Measurements from ENCODE around the gene FAM135A.
"Not testable (repeated sequence)": the region's sequence is repeated elsewhere in the genome, so short reads cannot be mapped to it uniquely, and the experiment has no call there.

FAM135A gene

GRCh38 chr6:70575899-70576495, 162.7 kb downstream of the FAM135A start:
- Histone ChIP-seq H3K27me3 (ENCODE audit: control insufficient read depth, insufficient read depth, low read length) (no peaks in the 10 kb centered on the region), H3K36me3 (ENCODE audit: control insufficient read depth, insufficient read depth, low read length) (no peaks in the 10 kb centered on the region), H3K9ac (ENCODE audit: low read length) (no peak overlapping the region), H3K4me3 (ENCODE audit: low read length) (no peak overlapping the region), H3K4me1 (ENCODE audit: control insufficient read depth, insufficient read depth, low read length) (no peaks in the 10 kb centered on the region), H3K27ac (ENCODE audit: low read depth, low read length) (no peak overlapping the region)

GRCh38 chr6:70586114-70586513, 172.8 kb downstream of the FAM135A start:
- no peak overlapping the region for H3K27ac ChIP-seq (ENCODE audit: low read depth, low read length)
- H3K4me1 ChIP-seq (ENCODE audit: control insufficient read depth, insufficient read depth, low read length): no peaks in the 10 kb centered on the region
- H3K9ac ChIP-seq (ENCODE audit: low read length): no peak overlapping the region
- H3K36me3 ChIP-seq (ENCODE audit: control insufficient read depth, insufficient read depth, low read length): peaks cover 6% of the 10 kb centered on the region
- no peaks in the 10 kb centered on the region for H3K27me3 ChIP-seq (ENCODE audit: control insufficient read depth, insufficient read depth, low read length)
- no peak overlapping the region for H3K4me3 ChIP-seq (ENCODE audit: low read length)

- no peak overlapping the region for H3K4me3 ChIP-seq (ENCODE audit: low read length)
- H3K9ac ChIP-seq (ENCODE audit: low read length): no peak overlapping the region
- H3K36me3 ChIP-seq (ENCODE audit: control insufficient read depth, insufficient read depth, low read length): peaks cover 2% of the 10 kb centered on the region
- no peaks in the 10 kb centered on the region for H3K4me1 ChIP-seq (ENCODE audit: control insufficient read depth, insufficient read depth, low read length)
- H3K27me3 ChIP-seq (ENCODE audit: control insufficient read depth, insufficient read depth, low read length): no peaks in the 10 kb centered on the region
- H3K27ac ChIP-seq (ENCODE audit: low read depth, low read length): no peak overlapping the region
Measured at GRCh38 chr6:70590400-70590799, 177.1 kb downstream of the FAM135A start.

GRCh38 chr6:70592391-70593117, 179.2 kb downstream of the FAM135A start:
- Histone ChIP-seq H3K36me3 (ENCODE audit: control insufficient read depth, insufficient read depth, low read length) (no peaks in the 10 kb centered on the region), H3K4me3 (ENCODE audit: low read length) (no peak overlapping the region), H3K4me1 (ENCODE audit: control insufficient read depth, insufficient read depth, low read length) (no peaks in the 10 kb centered on the region), H3K9ac (ENCODE audit: low read length) (no peak overlapping the region), H3K27ac (ENCODE audit: low read depth, low read length) (no peak overlapping the region), H3K27me3 (ENCODE audit: control insufficient read depth, insufficient read depth, low read length) (no peaks in the 10 kb centered on the region)

- Histone ChIP-seq H3K27me3 (ENCODE audit: control insufficient read depth, insufficient read depth, low read length) (no peaks in the 10 kb centered on the region), H3K36me3 (ENCODE audit: control insufficient read depth, insufficient read depth, low read length) (no peaks in the 10 kb centered on the region), H3K27ac (ENCODE audit: low read depth, low read length) (no peak overlapping the region), H3K4me3 (ENCODE audit: low read length) (no peak overlapping the region), H3K9ac (ENCODE audit: low read length) (no peak overlapping the region), H3K4me1 (ENCODE audit: control insufficient read depth, insufficient read depth, low read length) (no peaks in the 10 kb centered on the region)
Measured at GRCh38 chr6:70593118-70593486, 179.8 kb downstream of the FAM135A start.

GRCh38 chr6:70599187-70599586, 185.9 kb downstream of the FAM135A start:
- Histone ChIP-seq H3K4me1 (ENCODE audit: control insufficient read depth, insufficient read depth, low read length) (no peaks in the 10 kb centered on the region), H3K9ac (ENCODE audit: low read length) (no peak overlapping the region), H3K27ac (ENCODE audit: low read depth, low read length) (no peak overlapping the region), H3K4me3 (ENCODE audit: low read length) (no peak overlapping the region), H3K27me3 (ENCODE audit: control insufficient read depth, insufficient read depth, low read length) (no peaks in the 10 kb centered on the region), H3K36me3 (ENCODE audit: control insufficient read depth, insufficient read depth, low read length) (no peaks in the 10 kb centered on the region)

- no peak overlapping the region for H3K9ac ChIP-seq (ENCODE audit: low read length)
- H3K27me3 ChIP-seq (ENCODE audit: control insufficient read depth, insufficient read depth, low read length): no peaks in the 10 kb centered on the region
- H3K4me3 ChIP-seq (ENCODE audit: low read length): no peak overlapping the region
- no peaks in the 10 kb centered on the region for H3K4me1 ChIP-seq (ENCODE audit: control insufficient read depth, insufficient read depth, low read length)
- no peak overlapping the region for H3K27ac ChIP-seq (ENCODE audit: low read depth, low read length)
- no peaks in the 10 kb centered on the region for H3K36me3 ChIP-seq (ENCODE audit: control insufficient read depth, insufficient read depth, low read length)
Measured at GRCh38 chr6:70601014-70601413, 187.7 kb downstream of the FAM135A start.

- H3K27me3 ChIP-seq (ENCODE audit: control insufficient read depth, insufficient read depth, low read length): no peaks in the 10 kb centered on the region
- no peak overlapping the region for H3K9ac ChIP-seq (ENCODE audit: low read length)
- H3K4me3 ChIP-seq (ENCODE audit: low read length): no peak overlapping the region
- H3K36me3 ChIP-seq (ENCODE audit: control insufficient read depth, insufficient read depth, low read length): no peaks in the 10 kb centered on the region
- H3K4me1 ChIP-seq (ENCODE audit: control insufficient read depth, insufficient read depth, low read length): no peaks in the 10 kb centered on the region
- H3K27ac ChIP-seq (ENCODE audit: low read depth, low read length): no peak overlapping the region
Measured at GRCh38 chr6:70604254-70604653, 190.9 kb downstream of the FAM135A start.

- not testable (repeated sequence) for H3K27me3 ChIP-seq (ENCODE audit: control insufficient read depth, insufficient read depth, low read length); H3K36me3 ChIP-seq (ENCODE audit: control insufficient read depth, insufficient read depth, low read length); H3K9ac ChIP-seq (ENCODE audit: low read length); H3K27ac ChIP-seq (ENCODE audit: low read depth, low read length); H3K4me3 ChIP-seq (ENCODE audit: low read length); H3K4me1 ChIP-seq (ENCODE audit: control insufficient read depth, insufficient read depth, low read length)
Measured at GRCh38 chr6:70607371-70607770, 194.1 kb downstream of the FAM135A start.

GRCh38 chr6:70609181-70609580, 195.9 kb downstream of the FAM135A start:
- not testable (repeated sequence) for H3K4me3 ChIP-seq (ENCODE audit: low read length); H3K27ac ChIP-seq (ENCODE audit: low read depth, low read length); H3K4me1 ChIP-seq (ENCODE audit: control insufficient read depth, insufficient read depth, low read length); H3K9ac ChIP-seq (ENCODE audit: low read length); H3K27me3 ChIP-seq (ENCODE audit: control insufficient read depth, insufficient read depth, low read length); H3K36me3 ChIP-seq (ENCODE audit: control insufficient read depth, insufficient read depth, low read length)

Measured in rectal smooth muscle tissue (tissue), 1 donor.